Umbilical cord (tissue), 2 donors: Measurements from ENCODE around the gene ANKRD27. TPM values are rescaled to one million over a fixed set of nuclear protein-coding genes. Genes with fewer than 3 reads are reported as not detected.
"Not testable (repeated sequence)": the region's sequence is repeated elsewhere in the genome, so short reads cannot be mapped to it uniquely, and the experiment has no call there.

ENCODE experiments used
- DNase-seq: peaks from one replicate; pipeline ENCODE4 v3.0.0-alpha.2; 2015; ENCODE audit warnings: low spot score
- total RNA-seq: library from RNA; depleted of rRNA; stranded (reverse); fragments of >200 nt; gene quantifications from one replicate; pipeline ENCODE4 v1.2.3, GENCODE V29; 2014; ENCODE audit warnings: low replicate concordance; ENCODE audit not compliant: insufficient read depth

ANKRD27 gene
- total RNA-seq, 1 donor from 2014 or later = 26.0 TPM

GRCh38 chr19:32691291-32691951 lies 16.4 kb upstream of the ANKRD27 start, which contains the start of gene NUDT19:
TSS of gene NUDT19 (plus strand) at chr19:32691821. CDS start at chr19:32691961, 140 bp downstream.
- DNase-seq = peak; percentile 88

GRCh38 chr19:32688311-32688710 lies 13.3 kb upstream of the ANKRD27 start:
- DNase-seq = no peak

GRCh38 chr19:32687681-32688080 lies 12.7 kb upstream of the ANKRD27 start:
- DNase-seq = no peak

GRCh38 chr19:32686847-32687475 lies 12.0 kb upstream of the ANKRD27 start:
- no peak for DNase-seq

GRCh38 chr19:32682317-32682716 lies 7.3 kb upstream of the ANKRD27 start:
- DNase-seq = no peak

GRCh38 chr19:32680986-32681385 lies 6.0 kb upstream of the ANKRD27 start:
- no peak for DNase-seq

- DNase-seq = peak; percentile 84
Measured at GRCh38 chr19:32677657-32678056, 2.7 kb upstream of the ANKRD27 start.

GRCh38 chr19:32676895-32677359 lies 1.9 kb upstream of the ANKRD27 start:
- DNase-seq = no peak

GRCh38 chr19:32676186-32676894 lies 1.4 kb upstream of the ANKRD27 start:
- no peak for DNase-seq

- DNase-seq = peak; percentile 51
Measured at GRCh38 chr19:32675720-32676185, 773 bp upstream of the ANKRD27 start, which contains the start of gene RGS9BP. TSS of gene RGS9BP (plus strand) at chr19:32675848. CDS start at chr19:32676264, 416 bp downstream.

- no peak for DNase-seq
Measured at GRCh38 chr19:32674153-32674930, 638 bp downstream of the ANKRD27 start.

- no peak for DNase-seq
Measured at GRCh38 chr19:32673573-32673972, 1.4 kb downstream of the ANKRD27 start.

GRCh38 chr19:32672841-32673240 lies 2.1 kb downstream of the ANKRD27 start:
- no peak for DNase-seq

GRCh38 chr19:32671883-32672593 lies 2.9 kb downstream of the ANKRD27 start:
- no peak for DNase-seq

- no peak for DNase-seq
Measured at GRCh38 chr19:32669310-32669709, 5.7 kb downstream of the ANKRD27 start.

- no peak for DNase-seq
Measured at GRCh38 chr19:32666084-32666483, 8.9 kb downstream of the ANKRD27 start.

- no peak for DNase-seq
Measured at GRCh38 chr19:32662186-32662585, 12.8 kb downstream of the ANKRD27 start.

- no peak for DNase-seq
Measured at GRCh38 chr19:32661318-32661717, 13.7 kb downstream of the ANKRD27 start.

- no peak for DNase-seq
Measured at GRCh38 chr19:32658527-32658926, 16.5 kb downstream of the ANKRD27 start.

- DNase-seq = no peak
Measured at GRCh38 chr19:32658075-32658474, 16.9 kb downstream of the ANKRD27 start.

GRCh38 chr19:32656379-32656778 lies 18.6 kb downstream of the ANKRD27 start:
- not testable (repeated sequence) for DNase-seq
